GM19025 (cell line): ENCODE data around the gene TAF1B.

Source experiments
- ATAC-seq: cut with Tn5 transposase; IDR thresholded peaks from one replicate; pipeline ENCODE4 v1.9.1; 2021; ENCODE audit warnings: mild to moderate bottlenecking, low read depth, moderate library complexity; ENCODE audit not compliant: unreplicated experiment

TAF1B gene

GRCh38 chr2:9958057-9958456 is 114.8 kb downstream of the TAF1B start:
- no peak for ATAC-seq

- ATAC-seq = no peak
These were observed 116.0 kb downstream of the TAF1B start for GRCh38 chr2:9959262-9959661.

- ATAC-seq = no peak
These were observed 117.7 kb downstream of the TAF1B start for GRCh38 chr2:9961013-9961412.

- ATAC-seq = no peak
These were observed 121.2 kb downstream of the TAF1B start for GRCh38 chr2:9964334-9964980.

GRCh38 chr2:9965119-9965822 is 122.0 kb downstream of the TAF1B start:
- no peak for ATAC-seq

GRCh38 chr2:9966491-9967022 is 123.3 kb downstream of the TAF1B start:
- ATAC-seq = no peak

- no peak for ATAC-seq
These were observed 123.9 kb downstream of the TAF1B start for GRCh38 chr2:9967053-9967775.

- no peak for ATAC-seq
These were observed 125.6 kb downstream of the TAF1B start for GRCh38 chr2:9968553-9969497.

- no peak for ATAC-seq
These were observed 127.1 kb downstream of the TAF1B start for GRCh38 chr2:9970200-9971044.

GRCh38 chr2:9971105-9971818 is 128.0 kb downstream of the TAF1B start:
- ATAC-seq = no peak

GRCh38 chr2:9971890-9972289 is 128.6 kb downstream of the TAF1B start:
- ATAC-seq = no peak

- ATAC-seq = no peak
These were observed 129.6 kb downstream of the TAF1B start for GRCh38 chr2:9972621-9973479.

- no peak for ATAC-seq
These were observed 130.4 kb downstream of the TAF1B start for GRCh38 chr2:9973690-9974089.

- no peak for ATAC-seq
These were observed 131.1 kb downstream of the TAF1B start for GRCh38 chr2:9974343-9974742.

GRCh38 chr2:9975328-9975727 is 132.1 kb downstream of the TAF1B start:
- no peak for ATAC-seq

GRCh38 chr2:9975805-9976447 is 132.7 kb downstream of the TAF1B start:
- ATAC-seq = no peak

GRCh38 chr2:9979977-9980376 is 136.7 kb downstream of the TAF1B start:
- no peak for ATAC-seq
